Retinal pigment epithelial cell (primary cell): ENCODE data around the gene KCNB1.

Source experiments
- DNase-seq: peaks from one replicate; pipeline ENCODE4 v3.0.0-alpha.2; 2010; ENCODE audit warnings: low read depth
- H3K4me3 ChIP-seq: 2 replicates; pipeline ENCODE4 v1.5.1; 2011; ENCODE audit warnings: mild to moderate bottlenecking, low read length, control low read depth, moderate library complexity
- TF ChIP-seq, protein P1 (sequence below): conservative IDR thresholded peaks from 2 replicates; pipeline ENCODE4 v1.5.1; 2011; ENCODE audit warnings: low read depth, low read length, control low read depth, inconsistent platforms

The KCNB1 gene

DNA sequence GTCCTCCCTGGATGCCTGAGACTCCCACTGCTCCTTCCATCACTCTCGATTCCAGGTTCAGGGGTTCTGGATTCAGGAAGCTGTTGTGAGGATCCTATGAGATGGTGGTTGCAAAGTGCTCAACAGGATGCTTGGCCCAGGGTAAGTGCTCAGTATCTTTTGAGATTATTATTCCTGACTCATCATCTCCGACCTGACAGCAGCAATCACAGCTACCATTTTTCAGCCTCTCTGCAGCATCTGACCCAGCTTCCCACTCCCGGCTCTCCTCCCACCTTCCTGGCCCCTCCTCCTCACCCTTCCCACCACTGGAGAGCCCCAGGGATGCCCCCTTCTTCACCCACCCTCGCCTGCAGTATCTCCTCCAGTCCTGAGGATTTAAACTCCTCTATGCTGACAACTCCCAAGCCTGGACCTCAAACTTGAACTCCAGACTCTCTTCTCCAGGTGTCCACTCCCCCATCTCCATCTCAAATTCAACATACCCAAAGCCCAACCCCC lies 36.8 kb upstream of the KCNB1 start:
- no peak overlapping the region for H3K4me3 ChIP-seq
- TF ChIP-seq, protein P1, sequence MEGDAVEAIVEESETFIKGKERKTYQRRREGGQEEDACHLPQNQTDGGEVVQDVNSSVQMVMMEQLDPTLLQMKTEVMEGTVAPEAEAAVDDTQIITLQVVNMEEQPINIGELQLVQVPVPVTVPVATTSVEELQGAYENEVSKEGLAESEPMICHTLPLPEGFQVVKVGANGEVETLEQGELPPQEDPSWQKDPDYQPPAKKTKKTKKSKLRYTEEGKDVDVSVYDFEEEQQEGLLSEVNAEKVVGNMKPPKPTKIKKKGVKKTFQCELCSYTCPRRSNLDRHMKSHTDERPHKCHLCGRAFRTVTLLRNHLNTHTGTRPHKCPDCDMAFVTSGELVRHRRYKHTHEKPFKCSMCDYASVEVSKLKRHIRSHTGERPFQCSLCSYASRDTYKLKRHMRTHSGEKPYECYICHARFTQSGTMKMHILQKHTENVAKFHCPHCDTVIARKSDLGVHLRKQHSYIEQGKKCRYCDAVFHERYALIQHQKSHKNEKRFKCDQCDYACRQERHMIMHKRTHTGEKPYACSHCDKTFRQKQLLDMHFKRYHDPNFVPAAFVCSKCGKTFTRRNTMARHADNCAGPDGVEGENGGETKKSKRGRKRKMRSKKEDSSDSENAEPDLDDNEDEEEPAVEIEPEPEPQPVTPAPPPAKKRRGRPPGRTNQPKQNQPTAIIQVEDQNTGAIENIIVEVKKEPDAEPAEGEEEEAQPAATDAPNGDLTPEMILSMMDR, result no peak
- no peak for DNase-seq

DNA sequence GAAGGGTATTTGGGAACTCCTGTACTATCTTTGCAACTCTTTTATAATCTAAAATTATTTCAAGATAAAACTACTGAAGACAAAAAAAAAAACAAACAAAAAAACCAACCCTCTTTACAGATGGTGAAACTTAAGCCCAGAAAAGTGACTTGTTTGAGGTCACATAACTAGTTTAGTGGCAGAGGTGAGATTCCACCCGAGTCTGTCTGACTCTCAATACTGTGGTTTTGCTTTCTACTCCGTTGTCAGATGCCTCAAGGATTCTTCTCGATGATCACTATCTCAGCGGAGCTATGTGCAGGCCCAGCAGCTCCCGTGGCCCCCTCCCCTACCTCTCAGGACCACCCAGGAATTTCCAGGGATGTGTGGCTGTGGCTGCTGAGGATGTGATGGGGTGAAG lies 36.1 kb upstream of the KCNB1 start:
- no peak for DNase-seq
- TF ChIP-seq, protein P1, result no peak
- no peak overlapping the region for H3K4me3 ChIP-seq

DNA sequence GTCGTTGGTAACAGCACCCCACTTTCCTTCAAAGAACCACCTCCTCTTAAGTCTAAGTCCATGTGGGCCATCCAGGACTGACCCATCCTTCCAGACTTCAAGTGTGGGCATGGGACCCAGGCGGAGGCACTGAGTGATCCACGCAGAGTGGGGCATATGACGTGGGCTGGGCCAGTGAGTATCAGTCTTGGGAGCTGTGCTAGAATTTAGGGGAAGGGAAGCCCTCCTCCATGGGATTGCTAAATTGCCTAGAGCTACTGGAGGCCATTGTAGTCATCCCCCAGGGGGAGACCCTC lies 35.3 kb upstream of the KCNB1 start:
- H3K4me3 ChIP-seq, result no peak overlapping the region
- TF ChIP-seq, protein P1, result no peak
- no peak for DNase-seq

- TF ChIP-seq, protein P1, result no peak
- no peak overlapping the region for H3K4me3 ChIP-seq
- no peak for DNase-seq
These were observed 34.7 kb upstream of the KCNB1 start for GRCh38 chr20:49516916-49517804.

DNA sequence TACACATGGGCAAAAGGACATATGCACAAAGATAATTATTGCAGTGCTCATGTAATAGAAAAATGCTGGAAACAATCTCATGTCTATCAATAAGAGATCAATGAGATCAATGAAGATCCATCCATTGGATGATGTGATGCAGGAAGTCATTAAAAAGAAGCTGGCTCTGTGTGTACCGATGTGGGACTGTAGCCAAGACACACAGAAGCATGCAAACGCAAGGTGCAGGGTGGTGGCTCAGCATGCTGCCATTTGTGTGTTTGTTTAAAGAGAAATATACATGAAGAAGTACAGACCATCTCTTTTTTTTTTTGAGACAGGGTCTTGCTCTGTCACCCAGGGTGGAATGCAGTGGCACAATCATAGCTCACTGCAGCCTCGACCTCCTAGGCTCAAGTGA lies 33.1 kb upstream of the KCNB1 start:
- H3K4me3 ChIP-seq, result no peak overlapping the region
- no peak for DNase-seq
- TF ChIP-seq, protein P1, result no peak

DNA sequence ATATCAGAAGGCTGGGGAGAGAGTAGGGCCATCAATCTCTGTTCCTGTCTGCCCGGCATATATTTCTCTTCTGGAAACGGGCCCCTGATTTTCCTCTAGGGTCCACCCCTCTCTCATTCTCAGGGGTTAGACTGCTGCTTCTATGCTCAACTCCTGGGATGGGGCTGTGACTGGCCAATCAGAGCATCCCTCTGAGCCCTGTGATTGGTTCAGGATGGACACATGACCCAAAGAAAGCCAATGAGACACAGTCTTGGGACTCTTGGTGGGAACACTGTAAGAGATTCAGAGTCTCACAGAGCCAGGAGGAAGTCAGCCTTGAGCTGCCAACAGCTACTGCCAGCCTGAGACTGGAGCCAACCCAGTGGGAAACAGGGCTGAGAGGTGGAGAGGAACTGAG lies 31.0 kb upstream of the KCNB1 start:
- TF ChIP-seq, protein P1, result no peak
- no peak overlapping the region for H3K4me3 ChIP-seq
- no peak for DNase-seq

DNA sequence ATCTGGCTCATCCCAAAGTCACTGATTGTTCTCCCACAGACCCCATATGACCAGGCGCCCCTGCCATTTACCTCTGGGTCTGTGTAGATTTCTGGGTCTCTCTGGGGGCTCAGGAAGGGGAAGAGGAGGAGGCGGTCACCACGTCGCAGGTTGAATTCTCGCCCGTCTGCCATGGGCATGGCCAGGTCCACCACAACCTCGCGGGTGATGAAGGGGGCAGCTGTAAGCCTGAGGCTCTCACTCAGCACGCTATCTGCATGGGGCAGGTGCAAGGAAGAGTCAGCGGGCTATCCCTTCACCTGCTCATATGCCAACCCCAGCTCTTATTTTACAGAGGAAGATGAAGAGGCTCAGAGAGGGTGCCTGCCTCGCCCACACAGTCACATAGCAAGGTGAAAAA lies 30.5 kb upstream of the KCNB1 start:
- no peak for DNase-seq
- H3K4me3 ChIP-seq, result no peak overlapping the region
- TF ChIP-seq, protein P1, result no peak
